Frontal cortex (tissue), 4 donors: ENCODE data around the gene NUFIP1. TPM values are rescaled to one million over a fixed set of nuclear protein-coding genes. Genes with fewer than 3 reads are reported as not detected.
"Not testable (repeated sequence)": the region's sequence is repeated elsewhere in the genome, so short reads cannot be mapped to it uniquely, and the experiment has no call there.

ENCODE experiments used
- DNase-seq, 2 donors: peaks; one replicate each; pipeline ENCODE4 v3.0.0; 2012; ENCODE audit warnings: low spot score in 2 of 2
- FAIRE-seq: peaks from 2 replicates; lab custom pipeline; 2012; peaks lifted over from hg19 to GRCh38; lab: Jason Lieb, UNC
- total RNA-seq: library from RNA; depleted of rRNA; stranded (reverse); fragments of >200 nt; gene quantifications from one replicate; pipeline ENCODE4 v1.2.3, GENCODE V29; 2014
- donor health status: control.
- donor health status: control.
- donor health status: control.

NUFIP1 gene
- total RNA-seq, 1 donor from 2014 or later: 6.9 TPM

- DNase-seq (no peak), FAIRE-seq (no peak)
Measured at GRCh38 chr13:44921931-44922758, 67.1 kb downstream of the NUFIP1 start.

- DNase-seq (no peak), FAIRE-seq (no peak)
Measured at GRCh38 chr13:44921246-44921877, 67.9 kb downstream of the NUFIP1 start.

- DNase-seq: no peak
- FAIRE-seq: no peak
Measured at GRCh38 chr13:44920013-44920412, 69.3 kb downstream of the NUFIP1 start.

GRCh38 chr13:44919104-44919804, 70.0 kb downstream of the NUFIP1 start:
- DNase-seq (no peak), FAIRE-seq (no peak)

GRCh38 chr13:44918326-44919103, 70.8 kb downstream of the NUFIP1 start:
- FAIRE-seq (no peak), DNase-seq (peak; percentile 19 to 58)

- DNase-seq (peak; percentile 58 to 68), FAIRE-seq (no peak)
Measured at GRCh38 chr13:44917589-44918325, 71.5 kb downstream of the NUFIP1 start.

GRCh38 chr13:44912278-44913016, 76.8 kb downstream of the NUFIP1 start:
- FAIRE-seq (no peak), DNase-seq (no peak)

GRCh38 chr13:44908712-44909111, 80.6 kb downstream of the NUFIP1 start:
- no peak for FAIRE-seq
- DNase-seq: no peak

- DNase-seq (no peak), FAIRE-seq (no peak)
Measured at GRCh38 chr13:44908266-44908665, 81.0 kb downstream of the NUFIP1 start.

GRCh38 chr13:44906713-44907112, 82.6 kb downstream of the NUFIP1 start:
- FAIRE-seq (no peak), DNase-seq (no peak)

- FAIRE-seq (no peak), DNase-seq (no peak)
Measured at GRCh38 chr13:44906230-44906629, 83.0 kb downstream of the NUFIP1 start.

- no peak for DNase-seq
- no peak for FAIRE-seq
Measured at GRCh38 chr13:44905556-44905955, 83.7 kb downstream of the NUFIP1 start.

- FAIRE-seq: no peak
Measured at GRCh38 chr13:44904967-44905366, 84.3 kb downstream of the NUFIP1 start.

GRCh38 chr13:44903574-44903985, 85.7 kb downstream of the NUFIP1 start:
- FAIRE-seq (no peak), DNase-seq (no peak)

More at GRCh38 chr13:44904967-44905366, 84.3 kb downstream of the NUFIP1 start:
- no peak for DNase-seq

GRCh38 chr13:44902738-44903137, 86.5 kb downstream of the NUFIP1 start:
- no peak for DNase-seq

GRCh38 chr13:44899967-44900366, 89.3 kb downstream of the NUFIP1 start:
- DNase-seq (no peak), FAIRE-seq (no peak)

More at GRCh38 chr13:44902738-44903137, 86.5 kb downstream of the NUFIP1 start:
- no peak for FAIRE-seq

- FAIRE-seq, DNase-seq: not testable (repeated sequence)
Measured at GRCh38 chr13:44898308-44898707, 91.0 kb downstream of the NUFIP1 start.

- FAIRE-seq: no peak
- no peak for DNase-seq
Measured at GRCh38 chr13:44895953-44896335, 93.3 kb downstream of the NUFIP1 start.
